HepG2 (cell line): ENCODE measurements around the gene WDR54. TPM values are rescaled to one million over a fixed set of nuclear protein-coding genes. Genes with fewer than 3 reads are reported as not detected.

Experiments
- ARID3A ChIP-seq: IDR thresholded peaks from 2 replicates; pipeline ENCODE4 v1.6.1; 2012; ENCODE audit warnings: low read depth, low read length, improper control_type of control experiment
- ATF5 ChIP-seq: sonication (generic); formaldehyde crosslinking; IDR thresholded peaks from 2 replicates; pipeline ENCODE4 v1.4.0; 2020; ENCODE audit warnings: mild to moderate bottlenecking, low read depth, missing genetic modification reagents
- MAFF ChIP-seq: IDR thresholded peaks from 2 replicates; pipeline ENCODE4 v1.6.1; 2011; ENCODE audit warnings: low read depth, low read length, improper control_type of control experiment
- NR0B2 ChIP-seq: sonication (generic); formaldehyde crosslinking; IDR thresholded peaks from 2 replicates; pipeline ENCODE4 v1.4.0; 2020; ENCODE audit warnings: mild to moderate bottlenecking, missing genetic modification reagents
- PRPF4 ChIP-seq: fragments of 200-400 bp; formaldehyde crosslinking; IDR thresholded peaks from 2 replicates; pipeline ENCODE4 v1.6.1; 2016; ENCODE audit warnings: low read length, low read depth; ENCODE audit not compliant: poor library complexity, severe bottlenecking
- RERE ChIP-seq: IDR thresholded peaks from 2 replicates; pipeline ENCODE4 v1.6.1; 2016; ENCODE audit warnings: low read depth, missing genetic modification reagents, missing compliant biosample characterization
- SOX6 ChIP-seq, 2 experiments: fragments of 450-650 bp in 1 of 2; sonication (generic) in 1 of 2; formaldehyde crosslinking in 1 of 2; IDR thresholded peaks; 2 replicates each; pipeline versions ENCODE4 v1.4.0 to v1.6.1; 2017 to 2020; ENCODE audit warnings: antibody characterized with exemption in 1 of 2, mild to moderate bottlenecking in 1 of 2, missing genetic modification reagents in 1 of 2
- TAF1 ChIP-seq: sonication (generic); formaldehyde crosslinking; IDR thresholded peaks from 2 replicates; pipeline ENCODE4 v1.4.0; 2020; ENCODE audit warnings: missing genetic modification reagents
- ZKSCAN1 ChIP-seq: fragments of 150-350 bp; IDR thresholded peaks from 2 replicates; pipeline ENCODE4 v1.6.1; 2014; ENCODE audit warnings: low read length
- ZMAT5 ChIP-seq: sonication (generic); formaldehyde crosslinking; IDR thresholded peaks from 2 replicates; pipeline ENCODE4 v1.5.0; 2020; ENCODE audit warnings: mild to moderate bottlenecking, low read depth, missing genetic modification reagents, borderline replicate concordance
- ZNF12 ChIP-seq: sonication (generic); formaldehyde crosslinking; IDR thresholded peaks from 2 replicates; pipeline ENCODE4 v1.5.0; 2020; ENCODE audit warnings: missing genetic modification reagents
- ZNF331 ChIP-seq: sonication (generic); formaldehyde crosslinking; IDR thresholded peaks from 2 replicates; pipeline ENCODE4 v1.4.0; 2020; ENCODE audit warnings: missing genetic modification reagents
- ZNF446 ChIP-seq: sonication (generic); formaldehyde crosslinking; IDR thresholded peaks from 2 replicates; pipeline ENCODE4 v1.5.0; 2020; ENCODE audit warnings: mild to moderate bottlenecking, missing genetic modification reagents
- ZNF609 ChIP-seq: sonication (generic); formaldehyde crosslinking; IDR thresholded peaks from 2 replicates; pipeline ENCODE4 v1.4.0; 2020; ENCODE audit warnings: mild to moderate bottlenecking, missing genetic modification reagents, borderline replicate concordance
- ZSCAN30 ChIP-seq: sonication (generic); formaldehyde crosslinking; IDR thresholded peaks from 2 replicates; pipeline ENCODE4 v1.5.0; 2020; ENCODE audit warnings: mild to moderate bottlenecking, missing genetic modification reagents
- polyA plus RNA-seq, 8 experiments: library from polyadenylated mRNA; depleted of rRNA in 3 of 8; stranded (reverse) in 7 of 8; unstranded in 1 of 8; fragments of >200 nt; fragmentation: Illumina TruSeq in 4 of 8; extraction: Trizol in 4 of 8; gene quantifications; 2 replicates each; pipeline versions ENCODE4 v1.2.1 to v1.2.3, GENCODE V29; 2011 to 2016; ENCODE audit warnings: low read depth in 4 of 8, missing spikeins in 1 of 8, mixed read lengths in 1 of 8; ENCODE audit not compliant: insufficient read depth in 1 of 8
- total RNA-seq, 5 experiments: library from RNA; depleted of rRNA; stranded (reverse); fragments of >200 nt; fragmentation: Illumina TruSeq; extraction: Trizol; gene quantifications; 2 replicates each; pipeline ENCODE4 v1.2.3, GENCODE V29; 2016; ENCODE audit warnings: low read depth in 1 of 5

The WDR54 gene
- total and polyA plus RNA-seq, 2 of the 13 experiments (the other 11 are each of a cell fraction or from before 2014, with no cell fraction given): 2.0 to 17.3 TPM

- TF ChIP-seq ZNF609: 0 out of 2 replicates have a peak, but pooled peaks have one; percentile 36
- TF ChIP-seq MAFF: no peak
- no peak for TF ChIP-seq RERE (CRISPR knock-in tag)
- TF ChIP-seq ZSCAN30 (CRISPR knock-in tag): no peak
- 0 out of 2 replicates have a peak, but pooled peaks have one; percentile 47 for TF ChIP-seq NR0B2
- no peak for TF ChIP-seq ZNF12 (CRISPR knock-in tag)
- TF ChIP-seq ZMAT5 (CRISPR knock-in tag): no peak
- no peak for TF ChIP-seq TAF1 (CRISPR knock-in tag)
- no peak for TF ChIP-seq PRPF4
- TF ChIP-seq SOX6 (IDR thresholded peaks at IDR 0.05): no peak
- TF ChIP-seq SOX6 (CRISPR knock-in tag; IDR thresholded peaks at IDR 0.05): 0 out of 2 replicates have a peak, but pooled peaks have one; percentile 28
- no peak for TF ChIP-seq ZNF331
- TF ChIP-seq ATF5: no peak
- 0 out of 2 replicates have a peak, but pooled peaks have one; percentile 5 for TF ChIP-seq ZNF446 (CRISPR knock-in tag)
- no peak for TF ChIP-seq ZKSCAN1
- TF ChIP-seq ARID3A: no peak
These were observed 3.5 kb downstream of the WDR54 start (continued) for GRCh38 chr2:74424995-74425406.
